ENCODE data around the gene WDR27.

DNA sequence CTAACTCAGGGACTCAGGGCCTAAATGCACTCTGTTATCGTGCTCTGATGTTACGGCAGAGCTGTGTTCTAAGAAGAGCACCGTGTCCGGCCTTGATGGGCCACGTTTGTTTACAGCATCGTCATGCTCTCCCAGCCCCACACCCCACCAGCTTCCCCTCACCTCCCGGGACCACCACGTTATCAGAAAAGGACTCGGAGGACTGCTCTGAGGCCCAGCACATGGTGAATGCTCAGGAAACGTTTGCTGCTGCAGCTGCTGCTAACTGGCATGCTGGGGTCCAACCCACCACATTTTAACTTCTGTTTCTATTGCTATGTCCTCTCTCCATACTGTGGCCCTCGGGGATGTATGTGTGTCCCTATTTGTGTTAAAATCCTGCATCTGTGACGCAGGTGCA is 50.3 kb downstream of the WDR27 start:
- TF ChIP-seq, protein P1, sequence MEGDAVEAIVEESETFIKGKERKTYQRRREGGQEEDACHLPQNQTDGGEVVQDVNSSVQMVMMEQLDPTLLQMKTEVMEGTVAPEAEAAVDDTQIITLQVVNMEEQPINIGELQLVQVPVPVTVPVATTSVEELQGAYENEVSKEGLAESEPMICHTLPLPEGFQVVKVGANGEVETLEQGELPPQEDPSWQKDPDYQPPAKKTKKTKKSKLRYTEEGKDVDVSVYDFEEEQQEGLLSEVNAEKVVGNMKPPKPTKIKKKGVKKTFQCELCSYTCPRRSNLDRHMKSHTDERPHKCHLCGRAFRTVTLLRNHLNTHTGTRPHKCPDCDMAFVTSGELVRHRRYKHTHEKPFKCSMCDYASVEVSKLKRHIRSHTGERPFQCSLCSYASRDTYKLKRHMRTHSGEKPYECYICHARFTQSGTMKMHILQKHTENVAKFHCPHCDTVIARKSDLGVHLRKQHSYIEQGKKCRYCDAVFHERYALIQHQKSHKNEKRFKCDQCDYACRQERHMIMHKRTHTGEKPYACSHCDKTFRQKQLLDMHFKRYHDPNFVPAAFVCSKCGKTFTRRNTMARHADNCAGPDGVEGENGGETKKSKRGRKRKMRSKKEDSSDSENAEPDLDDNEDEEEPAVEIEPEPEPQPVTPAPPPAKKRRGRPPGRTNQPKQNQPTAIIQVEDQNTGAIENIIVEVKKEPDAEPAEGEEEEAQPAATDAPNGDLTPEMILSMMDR (conservative IDR thresholded peaks at IDR 0.05; ENCODE audit: low read length): no peak
- no peak for TF ChIP-seq EZH2phosphoT487 (IDR thresholded peaks at IDR 0.05; ENCODE audit: borderline replicate concordance, low read depth, low read length)
